GM19328 (cell line): Measurements from ENCODE around the gene ZBBX.

ENCODE experiments used
- ATAC-seq: cut with Tn5 transposase; IDR thresholded peaks from one replicate; pipeline ENCODE4 v1.9.1; 2021; ENCODE audit warnings: mild to moderate bottlenecking, moderate library complexity; ENCODE audit not compliant: unreplicated experiment

ZBBX gene

GRCh38 chr3:167318996-167319615, 61.0 kb downstream of the ZBBX start:
- ATAC-seq, result no peak

GRCh38 chr3:167318306-167318705, 61.8 kb downstream of the ZBBX start:
- no peak for ATAC-seq

GRCh38 chr3:167306319-167306718, 73.8 kb downstream of the ZBBX start:
- ATAC-seq, result no peak

GRCh38 chr3:167305340-167305890, 74.7 kb downstream of the ZBBX start:
- ATAC-seq, result no peak

- ATAC-seq, result no peak
Observed at GRCh38 chr3:167304077-167304476, 76.0 kb downstream of the ZBBX start.

- ATAC-seq, result no peak
Observed at GRCh38 chr3:167302678-167303077, 77.4 kb downstream of the ZBBX start.

GRCh38 chr3:167300207-167300606, 79.9 kb downstream of the ZBBX start:
- ATAC-seq, result no peak

- no peak for ATAC-seq
Observed at GRCh38 chr3:167289435-167289834, 90.7 kb downstream of the ZBBX start.

GRCh38 chr3:167288737-167289136, 91.4 kb downstream of the ZBBX start:
- ATAC-seq, result no peak

GRCh38 chr3:167287308-167287707, 92.8 kb downstream of the ZBBX start:
- no peak for ATAC-seq

- no peak for ATAC-seq
Observed at GRCh38 chr3:167274141-167274874, 105.8 kb downstream of the ZBBX start.

GRCh38 chr3:167253037-167253436, 127.1 kb downstream of the ZBBX start:
- no peak for ATAC-seq

GRCh38 chr3:167251678-167252077, 128.4 kb downstream of the ZBBX start:
- no peak for ATAC-seq

- no peak for ATAC-seq
Observed at GRCh38 chr3:167246252-167246651, 133.8 kb downstream of the ZBBX start.

- ATAC-seq, result no peak
Observed at GRCh38 chr3:167241048-167241845, 138.8 kb downstream of the ZBBX start.

GRCh38 chr3:167228135-167228534, 152.0 kb downstream of the ZBBX start:
- no peak for ATAC-seq

GRCh38 chr3:167225821-167226220, 154.3 kb downstream of the ZBBX start:
- no peak for ATAC-seq

GRCh38 chr3:167209011-167209410, 171.1 kb downstream of the ZBBX start:
- no peak for ATAC-seq

- no peak for ATAC-seq
Observed at GRCh38 chr3:167203062-167203461, 177.0 kb downstream of the ZBBX start.

GRCh38 chr3:167198949-167199600, 181.0 kb downstream of the ZBBX start:
- ATAC-seq, result no peak
